Type B pancreatic cell (in vitro differentiated cells): ENCODE results near the gene CREM. TPM values are rescaled to one million over a fixed set of nuclear protein-coding genes. Genes with fewer than 3 reads are reported as not detected.

Source experiments
- DNase-seq: peaks from one replicate; pipeline ENCODE4 v3.0.0; 2021; ENCODE audit warnings: mixed read lengths; ENCODE audit not compliant: unreplicated experiment; ENCODE audit errors: extremely low spot score
- H3K27ac Mint-ChIP-seq: 2 replicates; pipeline ENCODE4 v1.8.0; 2021; ENCODE audit warnings: mild to moderate bottlenecking, mixed read lengths
- H3K27me3 Mint-ChIP-seq: 2 replicates; pipeline ENCODE4 v1.8.0; 2021; ENCODE audit warnings: mixed read lengths
- H3K36me3 Mint-ChIP-seq: 2 replicates; pipeline ENCODE4 v1.8.0; 2021; ENCODE audit warnings: mixed read lengths
- H3K4me1 Mint-ChIP-seq: one replicate; pipeline ENCODE4 v1.8.0; 2021; ENCODE audit warnings: mixed read lengths; ENCODE audit not compliant: unreplicated experiment
- H3K4me3 Mint-ChIP-seq: 2 replicates; pipeline ENCODE4 v1.8.0; 2021; ENCODE audit warnings: mild to moderate bottlenecking, mixed read lengths
- H3K9me3 Mint-ChIP-seq: 2 replicates; pipeline ENCODE4 v1.8.0; 2021; ENCODE audit warnings: mixed read lengths
- total RNA-seq: library from RNA; stranded (reverse); gene quantifications from 2 replicates; pipeline ENCODE4 v1.2.1, GENCODE V29; 2021; ENCODE audit warnings: low replicate concordance
- TF ChIP-seq, protein P1 (sequence below): fragments of 200-600 bp; sonication (generic); conservative IDR thresholded peaks from 2 replicates; pipeline ENCODE4 v1.5.0; 2021; ENCODE audit warnings: antibody characterized with exemption, mild to moderate bottlenecking

CREM gene
- total RNA-seq, 1 donor from 2014 or later = 26.9 TPM

DNA sequence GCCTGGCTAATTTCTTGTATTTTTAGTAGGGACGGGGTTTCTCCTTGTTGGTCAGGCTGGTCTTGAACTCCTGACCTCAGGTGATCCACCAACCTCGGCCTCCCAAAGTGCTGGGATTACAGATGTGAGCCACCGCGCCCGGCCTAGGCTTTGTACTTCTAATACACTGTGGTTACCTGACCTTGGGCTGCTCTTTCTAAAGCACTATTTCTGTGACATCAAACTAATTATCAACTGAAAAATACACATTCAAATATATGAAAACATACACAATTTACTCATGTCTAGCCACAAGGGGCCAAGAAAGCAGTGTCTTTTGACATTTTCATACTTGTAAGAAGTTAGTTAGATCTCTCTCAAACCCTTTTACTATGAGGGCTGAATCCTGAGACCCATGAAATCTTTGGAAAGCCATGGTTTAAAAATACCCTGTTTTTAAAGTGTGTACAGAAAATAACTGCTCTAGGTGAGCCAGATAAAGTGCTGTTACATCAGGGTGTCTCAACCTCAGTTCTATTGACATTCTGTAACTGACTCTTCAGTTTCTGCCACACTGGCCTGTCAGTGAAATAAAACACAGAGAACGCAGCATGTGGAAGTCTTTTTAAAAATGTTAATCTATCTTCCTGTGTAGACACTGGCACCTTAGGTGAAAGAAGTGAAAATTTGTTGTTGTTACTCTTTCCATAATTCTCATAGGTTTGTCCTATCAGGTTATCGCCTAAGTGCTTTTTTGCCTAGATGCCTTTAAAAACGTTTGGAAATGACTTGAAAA lies 58.8 kb downstream of the CREM start:
- H3K9me3 Mint-ChIP-seq = no peaks in the 10 kb centered on the region
- H3K4me1 Mint-ChIP-seq = no peaks in the 10 kb centered on the region
- H3K27me3 Mint-ChIP-seq = no peaks in the 10 kb centered on the region
- TF ChIP-seq, protein P1, sequence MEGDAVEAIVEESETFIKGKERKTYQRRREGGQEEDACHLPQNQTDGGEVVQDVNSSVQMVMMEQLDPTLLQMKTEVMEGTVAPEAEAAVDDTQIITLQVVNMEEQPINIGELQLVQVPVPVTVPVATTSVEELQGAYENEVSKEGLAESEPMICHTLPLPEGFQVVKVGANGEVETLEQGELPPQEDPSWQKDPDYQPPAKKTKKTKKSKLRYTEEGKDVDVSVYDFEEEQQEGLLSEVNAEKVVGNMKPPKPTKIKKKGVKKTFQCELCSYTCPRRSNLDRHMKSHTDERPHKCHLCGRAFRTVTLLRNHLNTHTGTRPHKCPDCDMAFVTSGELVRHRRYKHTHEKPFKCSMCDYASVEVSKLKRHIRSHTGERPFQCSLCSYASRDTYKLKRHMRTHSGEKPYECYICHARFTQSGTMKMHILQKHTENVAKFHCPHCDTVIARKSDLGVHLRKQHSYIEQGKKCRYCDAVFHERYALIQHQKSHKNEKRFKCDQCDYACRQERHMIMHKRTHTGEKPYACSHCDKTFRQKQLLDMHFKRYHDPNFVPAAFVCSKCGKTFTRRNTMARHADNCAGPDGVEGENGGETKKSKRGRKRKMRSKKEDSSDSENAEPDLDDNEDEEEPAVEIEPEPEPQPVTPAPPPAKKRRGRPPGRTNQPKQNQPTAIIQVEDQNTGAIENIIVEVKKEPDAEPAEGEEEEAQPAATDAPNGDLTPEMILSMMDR = no peak
- peaks cover 3% of the 10 kb centered on the region for H3K36me3 Mint-ChIP-seq
- no peak overlapping the region for H3K4me3 Mint-ChIP-seq
- no peak overlapping the region for H3K27ac Mint-ChIP-seq
- DNase-seq = no peak

DNA sequence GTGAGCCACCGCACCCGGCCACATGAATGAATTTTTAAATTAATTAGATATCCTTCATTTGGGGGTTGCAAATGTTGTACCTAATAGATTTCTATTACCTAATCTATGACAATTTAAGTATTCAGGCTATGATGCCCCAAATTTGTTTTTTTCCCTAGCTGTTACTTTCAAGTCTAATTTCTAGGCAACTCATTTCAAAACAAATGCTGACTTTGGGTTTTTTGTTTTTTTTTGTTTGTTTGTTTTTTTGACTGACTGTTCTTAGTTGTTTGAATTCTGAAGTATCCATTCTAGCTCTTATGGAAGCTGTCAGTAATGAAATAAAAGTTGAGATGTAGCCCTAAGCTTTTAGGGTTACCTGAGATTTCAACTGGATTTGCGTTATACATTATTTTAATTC lies 62.3 kb downstream of the CREM start:
- H3K4me1 Mint-ChIP-seq = peaks cover 12% of the 10 kb centered on the region
- H3K9me3 Mint-ChIP-seq = peaks cover 3% of the 10 kb centered on the region
- DNase-seq = no peak
- no peaks in the 10 kb centered on the region for H3K27me3 Mint-ChIP-seq
- H3K36me3 Mint-ChIP-seq = peaks cover 6% of the 10 kb centered on the region
- TF ChIP-seq, protein P1 = no peak
- no peak overlapping the region for H3K4me3 Mint-ChIP-seq
- H3K27ac Mint-ChIP-seq = no peak overlapping the region

DNA sequence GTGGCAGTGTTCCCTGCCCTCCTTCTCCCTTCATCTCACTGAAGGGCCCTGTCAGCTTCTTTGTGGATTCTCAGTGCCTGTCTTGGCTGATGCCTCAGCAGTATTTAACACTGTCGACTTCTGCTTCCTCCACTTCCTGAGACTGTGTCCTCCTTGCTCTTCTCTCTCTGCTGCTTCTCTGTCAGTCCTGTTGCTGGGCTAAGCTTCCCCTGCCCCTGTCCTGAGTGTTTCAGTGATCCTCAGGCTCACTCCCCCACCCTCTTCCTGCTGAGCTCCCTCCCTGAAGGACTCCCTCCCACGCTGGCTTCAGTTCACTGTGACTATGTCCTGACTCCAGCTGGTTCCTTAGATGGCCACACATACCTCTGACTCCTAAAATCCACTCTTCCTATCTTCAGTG lies 64.9 kb downstream of the CREM start:
- TF ChIP-seq, protein P1 = no peak
- H3K36me3 Mint-ChIP-seq = peaks cover 6% of the 10 kb centered on the region
- DNase-seq = no peak
- H3K4me1 Mint-ChIP-seq = peaks cover 24% of the 10 kb centered on the region
- peaks cover 3% of the 10 kb centered on the region for H3K9me3 Mint-ChIP-seq
- H3K27ac Mint-ChIP-seq = peak overlapping the region; percentile 26
- no peak overlapping the region for H3K4me3 Mint-ChIP-seq
- H3K27me3 Mint-ChIP-seq = no peaks in the 10 kb centered on the region

DNA sequence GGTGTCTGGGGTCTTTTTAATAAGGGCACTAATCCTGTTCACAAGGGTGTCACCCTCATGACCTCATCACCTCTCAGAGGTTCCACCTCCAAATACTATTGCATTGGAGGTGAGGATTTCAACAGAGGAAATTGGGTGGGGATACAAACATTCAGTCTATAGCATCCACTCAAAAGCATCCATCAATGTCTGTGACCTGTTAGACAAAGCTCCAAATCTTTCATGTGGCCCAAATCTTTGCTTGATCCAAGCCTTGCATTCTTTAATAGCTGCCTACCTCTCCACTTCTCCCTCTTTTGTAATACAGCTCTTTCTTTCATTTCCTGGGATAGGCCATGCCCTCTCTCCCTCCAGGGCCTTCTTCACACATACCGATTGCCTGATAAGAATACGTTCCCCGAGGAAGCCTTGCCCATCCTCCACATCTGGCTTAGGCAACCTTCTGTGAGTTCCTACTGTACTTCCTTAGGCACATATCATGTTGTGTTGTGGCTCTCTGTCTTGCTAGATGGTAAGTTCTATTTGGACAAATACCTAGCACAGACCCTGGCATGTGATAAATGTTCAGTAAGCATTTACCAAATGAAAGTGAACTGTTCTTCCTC lies 66.1 kb downstream of the CREM start:
- H3K36me3 Mint-ChIP-seq = peaks cover 6% of the 10 kb centered on the region
- TF ChIP-seq, protein P1 = no peak
- no peak overlapping the region for H3K4me3 Mint-ChIP-seq
- peaks cover 24% of the 10 kb centered on the region for H3K4me1 Mint-ChIP-seq
- peak overlapping the region; percentile 3 for H3K27ac Mint-ChIP-seq
- DNase-seq = no peak
- H3K9me3 Mint-ChIP-seq = peaks cover 3% of the 10 kb centered on the region
- H3K27me3 Mint-ChIP-seq = no peaks in the 10 kb centered on the region

DNA sequence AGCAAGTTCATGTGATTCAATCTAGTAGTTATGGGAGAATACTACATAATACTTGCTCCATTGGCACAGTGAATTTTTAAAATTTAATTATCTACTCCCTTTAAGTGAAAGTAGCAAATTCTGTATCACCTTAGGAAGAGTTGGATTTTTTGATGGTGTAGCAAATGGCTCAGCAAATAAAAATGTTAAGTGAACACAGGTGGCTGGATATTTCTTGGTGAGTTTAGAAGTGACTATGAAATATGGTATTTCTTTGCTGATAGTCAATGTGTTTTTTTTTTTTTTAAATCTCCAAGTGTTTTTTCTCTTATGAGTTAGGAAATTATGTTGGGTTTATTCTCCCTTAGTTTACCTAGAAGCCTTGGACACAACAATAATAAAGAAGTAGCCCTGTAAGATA lies 67.8 kb downstream of the CREM start:
- no peak overlapping the region for H3K4me3 Mint-ChIP-seq
- peaks cover 6% of the 10 kb centered on the region for H3K36me3 Mint-ChIP-seq
- no peaks in the 10 kb centered on the region for H3K27me3 Mint-ChIP-seq
- TF ChIP-seq, protein P1 = no peak
- peak overlapping the region; percentile 99 for H3K27ac Mint-ChIP-seq
- peaks cover 3% of the 10 kb centered on the region for H3K9me3 Mint-ChIP-seq
- peaks cover 24% of the 10 kb centered on the region for H3K4me1 Mint-ChIP-seq
- DNase-seq = no peak
